Uterus (tissue), 2 donors: ENCODE data around the gene BCOR.

Source experiments
- POLR2A ChIP-seq, 2 donors: fragments of 450-650 bp; IDR thresholded peaks; one replicate each; pipeline ENCODE4 v1.6.1; 2016; ENCODE audit warnings: antibody characterized with exemption in 2 of 2, mild to moderate bottlenecking in 1 of 2, moderate library complexity in 1 of 2
- TF ChIP-seq, protein P1 (sequence below), 4 experiments: fragments of 200-600 bp in 2 of 4; fragments of 450-650 bp in 2 of 4; sonication (generic) in 2 of 4; IDR thresholded peaks; one replicate each; pipeline ENCODE4 v1.5.1; 2016 to 2019; ENCODE audit warnings: antibody characterized with exemption in 4 of 4, mild to moderate bottlenecking in 2 of 4, moderate library complexity in 1 of 4

DNA sequence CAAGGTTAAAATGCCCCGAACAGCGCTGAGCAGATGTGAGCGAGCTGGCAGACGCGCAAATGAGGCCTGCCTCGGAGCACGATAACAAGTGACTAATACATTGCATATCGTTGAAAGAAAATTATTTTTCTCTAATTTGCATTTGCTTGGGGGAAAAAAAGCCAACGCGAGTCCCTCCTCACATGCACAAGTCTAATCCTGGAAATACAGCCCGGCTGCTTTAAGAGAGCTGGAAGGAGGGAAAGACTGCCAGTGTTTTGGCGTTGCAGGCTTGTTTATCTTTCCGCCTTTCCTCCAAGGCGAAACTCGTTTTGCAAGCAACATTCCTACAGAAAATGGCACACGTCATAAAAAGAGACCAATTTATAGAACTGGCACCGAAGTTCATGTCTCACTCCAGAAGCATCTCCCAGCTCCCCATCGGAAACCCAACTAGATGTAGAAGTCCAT is 12.6 kb downstream of the BCOR start:
- TF ChIP-seq, protein P1, sequence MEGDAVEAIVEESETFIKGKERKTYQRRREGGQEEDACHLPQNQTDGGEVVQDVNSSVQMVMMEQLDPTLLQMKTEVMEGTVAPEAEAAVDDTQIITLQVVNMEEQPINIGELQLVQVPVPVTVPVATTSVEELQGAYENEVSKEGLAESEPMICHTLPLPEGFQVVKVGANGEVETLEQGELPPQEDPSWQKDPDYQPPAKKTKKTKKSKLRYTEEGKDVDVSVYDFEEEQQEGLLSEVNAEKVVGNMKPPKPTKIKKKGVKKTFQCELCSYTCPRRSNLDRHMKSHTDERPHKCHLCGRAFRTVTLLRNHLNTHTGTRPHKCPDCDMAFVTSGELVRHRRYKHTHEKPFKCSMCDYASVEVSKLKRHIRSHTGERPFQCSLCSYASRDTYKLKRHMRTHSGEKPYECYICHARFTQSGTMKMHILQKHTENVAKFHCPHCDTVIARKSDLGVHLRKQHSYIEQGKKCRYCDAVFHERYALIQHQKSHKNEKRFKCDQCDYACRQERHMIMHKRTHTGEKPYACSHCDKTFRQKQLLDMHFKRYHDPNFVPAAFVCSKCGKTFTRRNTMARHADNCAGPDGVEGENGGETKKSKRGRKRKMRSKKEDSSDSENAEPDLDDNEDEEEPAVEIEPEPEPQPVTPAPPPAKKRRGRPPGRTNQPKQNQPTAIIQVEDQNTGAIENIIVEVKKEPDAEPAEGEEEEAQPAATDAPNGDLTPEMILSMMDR (IDR thresholded peaks at IDR 0.05), result no peak
- TF ChIP-seq POLR2A (IDR thresholded peaks at IDR 0.05), result no peak
